Measurements from ENCODE around the gene TMEFF2. TPM values are rescaled to one million over a fixed set of nuclear protein-coding genes. Genes with fewer than 3 reads are reported as not detected.

The TMEFF2 gene
- total RNA-seq, 2 experiments from 2014 or later: not detected

- BruUV-seq (replicated peaks): no TSS peak
- Histone ChIP-seq H3K36me3 (ENCODE audit: insufficient read depth, low read length) (no peaks in the 10 kb centered on the region), H2AFZ (ENCODE audit: low read length) (no peak overlapping the region), H4K20me1 (ENCODE audit: insufficient read depth, low read length) (no peaks in the 10 kb centered on the region), H3K4me3 (ENCODE audit: low read depth, low read length, poor library complexity, severe bottlenecking) (no peak overlapping the region), H3K9me3 (ENCODE audit: low read length) (no peaks in the 10 kb centered on the region), H3K4me1 (ENCODE audit: insufficient read depth, low read length, poor library complexity, severe bottlenecking) (no peaks in the 10 kb centered on the region), H3K4me2 (ENCODE audit: low read length) (no peak overlapping the region), H3K27ac (ENCODE audit: low read depth, low read length, poor library complexity, severe bottlenecking) (no peak overlapping the region), H3K9me2 (ENCODE audit: insufficient read depth, low read length) (no peaks in the 10 kb centered on the region), H3K79me2 (ENCODE audit: insufficient read depth, low read depth, low read length) (no peaks in the 10 kb centered on the region)
- no peak for DNase-seq (ENCODE audit: low spot score)
- intact Hi-C loops (cut with micrococcal nuclease; ENCODE audit: unreplicated experiment): no loop called here
- CTCF ChIA-PET (ENCODE audit: unreplicated experiment): no interaction called here
- POLR2A ChIA-PET: no interaction called here
- no peak for TF ChIP-seq EZH2phosphoT487 (IDR thresholded peaks at IDR 0.05; ENCODE audit: borderline replicate concordance, low read depth, low read length)
- TF ChIP-seq, protein P1, sequence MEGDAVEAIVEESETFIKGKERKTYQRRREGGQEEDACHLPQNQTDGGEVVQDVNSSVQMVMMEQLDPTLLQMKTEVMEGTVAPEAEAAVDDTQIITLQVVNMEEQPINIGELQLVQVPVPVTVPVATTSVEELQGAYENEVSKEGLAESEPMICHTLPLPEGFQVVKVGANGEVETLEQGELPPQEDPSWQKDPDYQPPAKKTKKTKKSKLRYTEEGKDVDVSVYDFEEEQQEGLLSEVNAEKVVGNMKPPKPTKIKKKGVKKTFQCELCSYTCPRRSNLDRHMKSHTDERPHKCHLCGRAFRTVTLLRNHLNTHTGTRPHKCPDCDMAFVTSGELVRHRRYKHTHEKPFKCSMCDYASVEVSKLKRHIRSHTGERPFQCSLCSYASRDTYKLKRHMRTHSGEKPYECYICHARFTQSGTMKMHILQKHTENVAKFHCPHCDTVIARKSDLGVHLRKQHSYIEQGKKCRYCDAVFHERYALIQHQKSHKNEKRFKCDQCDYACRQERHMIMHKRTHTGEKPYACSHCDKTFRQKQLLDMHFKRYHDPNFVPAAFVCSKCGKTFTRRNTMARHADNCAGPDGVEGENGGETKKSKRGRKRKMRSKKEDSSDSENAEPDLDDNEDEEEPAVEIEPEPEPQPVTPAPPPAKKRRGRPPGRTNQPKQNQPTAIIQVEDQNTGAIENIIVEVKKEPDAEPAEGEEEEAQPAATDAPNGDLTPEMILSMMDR (conservative IDR thresholded peaks at IDR 0.05; ENCODE audit: low read length): no peak
Measured at GRCh38 chr2:191912764-191913163, 282.0 kb downstream of the TMEFF2 start.

DNA sequence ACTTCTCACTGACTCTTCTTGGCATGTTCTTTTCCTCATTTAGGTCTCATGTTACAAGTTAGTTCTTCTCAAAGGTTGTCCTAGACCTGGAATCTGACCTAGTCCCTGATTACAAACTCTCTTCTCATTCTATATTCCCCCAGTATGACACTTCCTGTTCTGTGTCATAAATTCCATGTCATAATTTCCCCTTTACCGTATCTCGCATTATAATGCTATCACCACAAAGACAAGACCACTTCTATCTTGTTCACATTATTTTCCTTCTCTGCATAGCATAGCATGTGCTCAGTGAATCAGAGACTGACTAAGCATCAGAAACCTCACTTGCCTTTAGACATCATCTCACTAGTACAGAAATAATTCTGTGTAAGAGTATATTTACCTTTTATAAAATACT, 284.2 kb downstream of the TMEFF2 start:
- Histone ChIP-seq H3K4me2 (ENCODE audit: low read length) (no peak overlapping the region), H3K4me3 (ENCODE audit: low read depth, low read length, poor library complexity, severe bottlenecking) (no peak overlapping the region), H3K9me3 (ENCODE audit: low read length) (no peaks in the 10 kb centered on the region), H3K27ac (ENCODE audit: low read depth, low read length, poor library complexity, severe bottlenecking) (no peak overlapping the region), H4K20me1 (ENCODE audit: insufficient read depth, low read length) (no peaks in the 10 kb centered on the region), H3K79me2 (ENCODE audit: insufficient read depth, low read depth, low read length) (no peaks in the 10 kb centered on the region), H3K9me2 (ENCODE audit: insufficient read depth, low read length) (no peaks in the 10 kb centered on the region), H3K4me1 (ENCODE audit: insufficient read depth, low read length, poor library complexity, severe bottlenecking) (no peaks in the 10 kb centered on the region), H3K36me3 (ENCODE audit: insufficient read depth, low read length) (no peaks in the 10 kb centered on the region), H2AFZ (ENCODE audit: low read length) (no peak overlapping the region)
- intact Hi-C loops (cut with micrococcal nuclease; ENCODE audit: unreplicated experiment): no loop called here
- no peak for DNase-seq (ENCODE audit: low spot score)
- no TSS peak for BruUV-seq (replicated peaks)
- POLR2A ChIA-PET: no interaction called here
- TF ChIP-seq EZH2phosphoT487 (IDR thresholded peaks at IDR 0.05; ENCODE audit: borderline replicate concordance, low read depth, low read length): no peak
- TF ChIP-seq, protein P1 (conservative IDR thresholded peaks at IDR 0.05; ENCODE audit: low read length): no peak
- CTCF ChIA-PET (ENCODE audit: unreplicated experiment): no interaction called here

GRCh38 chr2:191908874-191909273, 285.9 kb downstream of the TMEFF2 start:
- TF ChIP-seq, protein P1 (conservative IDR thresholded peaks at IDR 0.05; ENCODE audit: low read length): no peak
- no peak for TF ChIP-seq EZH2phosphoT487 (IDR thresholded peaks at IDR 0.05; ENCODE audit: borderline replicate concordance, low read depth, low read length)

More at GRCh38 chr2:191908874-191909273, 285.9 kb downstream of the TMEFF2 start:
- CTCF ChIA-PET (ENCODE audit: unreplicated experiment): no interaction called here
- H4K20me1 ChIP-seq (ENCODE audit: insufficient read depth, low read length): no peaks in the 10 kb centered on the region
- no peak overlapping the region for H2AFZ ChIP-seq (ENCODE audit: low read length)
- POLR2A ChIA-PET: interaction anchor here (0.7 kb wide), 1 partner anchor 11 kb away, joined by 4 read pairs; no protein-coding TSS in a partner anchor
- H3K4me1 ChIP-seq (ENCODE audit: insufficient read depth, low read length, poor library complexity, severe bottlenecking): no peaks in the 10 kb centered on the region
- no peak overlapping the region for H3K27ac ChIP-seq (ENCODE audit: low read depth, low read length, poor library complexity, severe bottlenecking)
- no peak for DNase-seq (ENCODE audit: low spot score)
- H3K9me3 ChIP-seq (ENCODE audit: low read length): no peaks in the 10 kb centered on the region
- intact Hi-C loops (cut with micrococcal nuclease; ENCODE audit: unreplicated experiment): no loop called here
- H3K79me2 ChIP-seq (ENCODE audit: insufficient read depth, low read depth, low read length): no peaks in the 10 kb centered on the region
- BruUV-seq (replicated peaks): no TSS peak
- no peak overlapping the region for H3K4me2 ChIP-seq (ENCODE audit: low read length)
- no peaks in the 10 kb centered on the region for H3K36me3 ChIP-seq (ENCODE audit: insufficient read depth, low read length)
- H3K4me3 ChIP-seq (ENCODE audit: low read depth, low read length, poor library complexity, severe bottlenecking): no peak overlapping the region
- no peaks in the 10 kb centered on the region for H3K9me2 ChIP-seq (ENCODE audit: insufficient read depth, low read length)
